ENCODE measurements around the gene BCL2L14. TPM values are rescaled to one million over a fixed set of nuclear protein-coding genes. Genes with fewer than 3 reads are reported as not detected.

Gene BCL2L14
- polyA plus RNA-seq, 1 of the 3 experiments (the other 2 are of a cell fraction), result not detected

- no peaks in the 10 kb centered on the region for H3K9me2 ChIP-seq
- ChIA-PET CTCF (interaction anchor here (0.6 to 8.6 kb wide), 4 partner anchors 53 to 650 kb away, joined by 3 to 107 read pairs (median 4); no protein-coding TSS in a partner anchor), POLR2A (no interaction called here)
- no peaks in the 10 kb centered on the region for H3F3A ChIP-seq (replicated peaks; ENCODE audit: insufficient read depth)
- no peak overlapping the region for H3K9ac ChIP-seq
- DNase-seq, result no peak
- no peaks in the 10 kb centered on the region for H3K79me2 ChIP-seq (ENCODE audit: insufficient read depth)
- no peaks in the 10 kb centered on the region for H3K9me3 ChIP-seq
- TF ChIP-seq USF1 (IDR thresholded peaks at IDR 0.05; ENCODE audit: borderline replicate concordance, low read depth) (no peak), TEAD4 (IDR thresholded peaks at IDR 0.05; ENCODE audit: borderline replicate concordance, insufficient read depth) (no peak), YY1 (IDR thresholded peaks at IDR 0.05; ENCODE audit: low read depth) (no peak), CHD2 (IDR thresholded peaks at IDR 0.05; ENCODE audit: low read length, partially characterized antibody) (no peak), IRF3 (IDR thresholded peaks at IDR 0.05; ENCODE audit: low read depth, low read length) (no peak), GATA2 (CRISPR knock-in tag; IDR thresholded peaks at IDR 0.05) (no peak), TCF12 (IDR thresholded peaks at IDR 0.05) (no peak)
- no peak overlapping the region for H3K27ac ChIP-seq (ENCODE audit: low read depth in 2 of 2, low read length in 1 of 2)
- H3K36me3 ChIP-seq (replicated peaks in 1 of 2; ENCODE audit: control insufficient read depth in 1 of 2, insufficient read depth in 2 of 2, low read length in 1 of 2), result no peaks in the 10 kb centered on the region
- no peak overlapping the region for H3K4me2 ChIP-seq
- no peak overlapping the region for H2AFZ ChIP-seq (ENCODE audit: low read depth)
- H3K4me3 ChIP-seq (ENCODE audit: low read depth in 2 of 2, low read length in 1 of 2), result no peak overlapping the region
- peaks cover 4 to 5% of the 10 kb centered on the region in 2 experiments; a peak in 3 of 4 replicates for H3K4me1 ChIP-seq (ENCODE audit: control insufficient read depth in 1 of 2, insufficient read depth in 2 of 2, low read depth in 1 of 2, low read length in 1 of 2)
- H4K20me1 ChIP-seq (ENCODE audit: insufficient read depth), result no peaks in the 10 kb centered on the region
- 96% methylated on average over 5 of the region's 5 CpGs for WGBS (ENCODE audit: low lambda C conversion rate)
- H3K27me3 ChIP-seq (ENCODE audit: insufficient read depth), result no peaks in the 10 kb centered on the region
Observed at GRCh38 chr12:12086362-12086761, 15.6 kb downstream of the BCL2L14 start.

- ChIA-PET POLR2A (interaction anchor here (0.6 kb wide), 1 partner anchor 270 kb away, joined by 3 read pairs; no protein-coding TSS in a partner anchor), CTCF (interaction anchor here (0.6 to 8.6 kb wide), 4 partner anchors 177 to 249 kb away, joined by 3 to 107 read pairs (median 4); no protein-coding TSS in a partner anchor)
- no peak for TF ChIP-seq REST (IDR thresholded peaks at IDR 0.05; ENCODE audit: low read depth, low read length)
- TF ChIP-seq ZBTB33 (IDR thresholded peaks at IDR 0.05; ENCODE audit: borderline replicate concordance, low read depth), result no peak
- no peak for TF ChIP-seq GABPA (IDR thresholded peaks at IDR 0.05; ENCODE audit: low read depth)
- TF ChIP-seq RXRA (IDR thresholded peaks at IDR 0.05; ENCODE audit: borderline replicate concordance, low read depth), result no peak
- TF ChIP-seq YY1 (IDR thresholded peaks at IDR 0.05; ENCODE audit: low read depth), result no peak
- TF ChIP-seq RAD21 (IDR thresholded peaks at IDR 0.05; ENCODE audit: low read length), result no peak
- no peak for TF ChIP-seq MAX (IDR thresholded peaks at IDR 0.05; ENCODE audit: low read depth)
- no peak for TF ChIP-seq RFX5 (IDR thresholded peaks at IDR 0.05; ENCODE audit: low read length)
- TF ChIP-seq JUND (IDR thresholded peaks at IDR 0.05), result no peak
- TF ChIP-seq NRF1 (IDR thresholded peaks at IDR 0.05; ENCODE audit: low read depth, low read length), result no peak
- no peak for TF ChIP-seq CHD2 (IDR thresholded peaks at IDR 0.05; ENCODE audit: low read length, partially characterized antibody)
- TF ChIP-seq FOSL2 (IDR thresholded peaks at IDR 0.05; ENCODE audit: borderline replicate concordance, low read depth), result no peak
- no peak for TF ChIP-seq SIN3A (IDR thresholded peaks at IDR 0.05; ENCODE audit: borderline replicate concordance, low read depth, low read length)
- no peak for TF ChIP-seq POLR2AphosphoS5 (IDR thresholded peaks at IDR 0.05; ENCODE audit: low read depth, low read length)
- TF ChIP-seq FOXJ3 (CRISPR knock-in tag; IDR thresholded peaks at IDR 0.05), result no peak
Observed at GRCh38 chr12:12086973-12087692, 16.4 kb downstream of the BCL2L14 start.

More at GRCh38 chr12:12086973-12087692, 16.4 kb downstream of the BCL2L14 start:
- Histone ChIP-seq H3K4me2 (no peak overlapping the region), H3K9ac (no peak overlapping the region), H3K9me3 (no peaks in the 10 kb centered on the region), H3K36me3 (replicated peaks in 1 of 2; ENCODE audit: control insufficient read depth in 1 of 2, insufficient read depth in 2 of 2, low read length in 1 of 2) (no peaks in the 10 kb centered on the region), H3K79me2 (ENCODE audit: insufficient read depth) (no peaks in the 10 kb centered on the region), H3K4me1 (ENCODE audit: control insufficient read depth in 1 of 2, insufficient read depth in 2 of 2, low read depth in 1 of 2, low read length in 1 of 2) (peaks cover 2 to 4% of the 10 kb centered on the region in 2 experiments; a peak in 3 of 4 replicates), H3K27ac (ENCODE audit: low read depth in 2 of 2, low read length in 1 of 2) (no peak overlapping the region), H3F3A (replicated peaks; ENCODE audit: insufficient read depth) (no peaks in the 10 kb centered on the region), H3K4me3 (ENCODE audit: low read depth in 2 of 2, low read length in 1 of 2) (no peak overlapping the region), H3K9me2 (no peaks in the 10 kb centered on the region), H4K20me1 (ENCODE audit: insufficient read depth) (no peaks in the 10 kb centered on the region), H3K27me3 (ENCODE audit: insufficient read depth) (no peaks in the 10 kb centered on the region), H2AFZ (ENCODE audit: low read depth) (no peak overlapping the region)
- WGBS (ENCODE audit: low lambda C conversion rate), result 93% methylated on average over 9 of the region's 9 CpGs
- no peak for DNase-seq
